HG03066 (cell line): ENCODE results near the gene CTIF.

Experiments
- ATAC-seq: cut with Tn5 transposase; IDR thresholded peaks from one replicate; pipeline ENCODE4 v1.9.1; 2021; ENCODE audit warnings: low read depth; ENCODE audit not compliant: unreplicated experiment

The CTIF gene

DNA sequence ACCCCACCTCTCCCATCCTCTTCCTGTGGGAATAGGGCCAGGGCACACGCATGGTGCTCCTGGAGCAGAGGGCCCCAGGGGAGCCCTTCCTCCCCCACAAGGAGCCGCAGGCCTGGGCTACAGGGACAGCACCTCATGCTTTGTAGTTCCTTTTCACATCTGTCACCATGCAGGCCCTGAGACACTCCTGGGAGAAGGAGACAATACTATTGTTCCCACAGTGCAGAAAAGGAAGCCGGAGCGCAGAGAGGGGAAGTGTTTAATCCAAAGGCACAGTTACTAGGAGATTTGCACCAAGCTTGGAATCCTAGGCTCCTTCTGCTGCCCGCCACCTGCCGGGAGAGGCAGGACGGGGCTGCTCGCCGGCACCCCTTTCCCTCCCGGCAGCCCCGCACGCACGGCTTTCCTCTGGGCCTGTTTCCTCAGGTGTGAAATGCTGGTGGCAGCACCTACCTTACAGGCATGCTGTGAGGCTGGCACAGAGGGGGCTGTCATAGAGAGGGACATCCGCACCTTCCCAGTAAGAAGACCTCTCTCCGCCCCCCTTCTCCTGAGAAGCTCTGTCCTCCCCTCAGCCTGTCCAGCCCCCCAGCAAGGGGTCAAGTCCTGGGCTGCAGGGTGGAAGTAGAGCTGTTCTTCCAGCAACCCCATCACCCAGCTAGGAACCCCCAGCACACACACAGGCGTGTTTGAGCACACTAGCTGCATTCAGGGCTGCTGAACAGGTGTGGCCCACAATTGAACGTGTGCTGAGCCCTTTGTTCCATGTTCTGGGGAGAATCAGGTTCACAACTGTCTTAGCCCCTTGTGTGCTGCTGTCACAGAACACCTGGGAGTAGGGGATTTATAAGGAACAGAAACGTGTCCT, 349.3 kb downstream of the CTIF start:
- no peak for ATAC-seq

DNA sequence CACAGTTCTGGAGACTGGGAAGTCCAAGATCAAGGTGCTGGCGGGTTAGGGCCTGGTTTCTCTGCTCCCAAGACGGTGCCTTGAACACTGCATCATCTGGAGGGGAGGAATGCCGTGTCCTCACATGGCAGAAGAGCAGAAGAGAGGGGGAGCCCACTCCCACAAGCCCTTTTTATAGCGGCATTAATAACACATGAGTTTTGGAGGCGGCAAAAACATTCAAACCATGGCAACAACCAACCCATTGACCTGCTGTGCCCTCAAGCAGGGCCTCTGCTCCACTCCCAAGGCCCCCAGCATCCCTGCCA, 349.9 kb downstream of the CTIF start:
- no peak for ATAC-seq

DNA sequence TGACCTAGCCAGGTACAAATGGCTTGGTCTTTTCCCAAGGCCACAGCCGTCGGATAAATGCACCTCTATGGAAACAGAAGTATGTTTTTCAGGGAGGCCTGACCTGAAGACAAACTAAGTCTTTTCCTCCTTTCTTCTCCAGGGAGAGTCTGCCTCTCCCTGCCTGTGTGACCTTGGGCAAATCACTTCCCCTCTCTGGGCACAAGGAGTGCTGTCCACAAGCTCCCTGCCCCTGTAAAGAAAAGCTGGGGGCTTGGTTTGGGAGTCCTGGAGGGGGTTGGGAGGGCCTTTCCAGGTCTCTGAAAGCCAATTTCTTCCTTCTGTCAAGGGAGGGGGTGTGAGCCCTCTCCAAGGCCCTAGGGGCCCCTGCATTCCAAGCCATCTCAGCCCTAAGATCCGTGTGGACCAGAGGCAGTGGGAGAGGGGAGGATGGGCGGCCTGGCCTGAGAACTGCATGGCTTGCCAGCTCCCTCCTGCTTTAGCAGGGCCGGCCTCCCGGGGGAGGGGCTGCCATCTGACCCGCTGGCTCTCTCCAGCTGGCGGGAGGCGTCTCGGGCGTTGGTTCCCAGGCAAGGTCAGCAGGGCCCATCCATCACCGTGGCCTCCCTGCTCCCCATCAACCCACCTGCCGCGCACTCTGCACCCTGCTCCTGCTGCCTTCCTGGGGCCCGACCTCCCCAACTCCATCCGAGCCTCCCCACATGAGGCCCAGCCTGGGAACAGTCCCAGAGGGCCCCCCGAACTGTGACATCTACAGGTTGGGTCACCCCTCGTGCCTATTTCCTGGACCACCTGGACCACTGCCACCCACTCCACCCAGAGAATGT, 350.5 kb downstream of the CTIF start:
- ATAC-seq, result no peak

DNA sequence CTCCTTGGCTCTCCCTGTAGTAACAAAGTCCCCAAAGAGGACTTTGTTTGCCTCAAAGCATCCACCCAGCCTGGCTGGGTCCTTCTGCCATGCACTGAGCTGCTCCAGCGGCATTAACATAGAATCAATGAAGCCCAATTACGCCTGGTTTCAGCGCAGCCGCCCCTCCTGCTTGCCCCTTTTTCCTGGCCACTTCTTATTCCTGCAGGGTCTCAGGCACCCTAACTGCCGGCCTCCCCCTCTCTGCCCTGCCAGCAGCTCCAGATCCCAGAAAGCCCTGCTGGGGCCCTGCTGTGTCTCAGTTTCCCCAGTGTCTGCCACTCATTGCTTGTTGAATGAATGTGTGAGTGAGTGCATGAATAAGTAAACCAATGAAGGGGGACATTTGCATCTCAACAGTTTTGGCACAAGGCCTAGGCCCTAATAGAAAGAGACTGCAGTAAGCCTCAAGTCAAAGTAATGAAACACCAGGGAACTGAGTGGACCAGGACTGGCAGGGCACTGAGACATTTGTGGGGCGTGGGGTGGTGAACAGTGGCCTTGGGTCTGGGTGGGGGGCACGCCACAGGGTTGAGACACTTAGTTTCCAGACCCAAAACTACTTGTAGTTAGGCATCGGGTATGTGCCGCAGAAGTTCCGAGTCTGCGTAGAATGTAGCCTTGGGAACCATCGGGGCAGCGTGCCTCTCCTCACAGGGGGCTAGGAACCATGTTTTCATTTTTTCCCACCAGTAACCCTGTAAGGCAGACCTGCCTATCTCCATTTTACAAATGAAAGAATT, 351.3 kb downstream of the CTIF start:
- ATAC-seq, result no peak

DNA sequence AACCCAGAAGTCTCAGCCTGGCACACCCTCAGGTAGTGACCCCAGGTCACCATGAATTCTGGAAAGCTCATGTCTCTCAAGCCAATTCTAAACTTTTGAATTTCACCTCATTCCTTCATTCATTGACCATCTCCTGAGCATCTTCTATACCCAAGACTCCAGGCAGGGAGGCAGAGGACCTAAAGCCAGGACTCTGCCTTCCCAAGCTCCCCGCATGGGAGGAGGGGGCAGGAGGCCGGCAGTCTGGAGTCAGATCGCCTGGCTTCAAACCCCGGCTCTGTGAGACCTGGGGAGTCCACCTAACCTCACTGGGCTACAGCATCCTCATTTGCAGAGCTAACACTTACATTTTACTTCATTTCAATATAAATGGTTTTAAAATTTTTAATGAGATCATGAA, 352.9 kb downstream of the CTIF start:
- no peak for ATAC-seq

DNA sequence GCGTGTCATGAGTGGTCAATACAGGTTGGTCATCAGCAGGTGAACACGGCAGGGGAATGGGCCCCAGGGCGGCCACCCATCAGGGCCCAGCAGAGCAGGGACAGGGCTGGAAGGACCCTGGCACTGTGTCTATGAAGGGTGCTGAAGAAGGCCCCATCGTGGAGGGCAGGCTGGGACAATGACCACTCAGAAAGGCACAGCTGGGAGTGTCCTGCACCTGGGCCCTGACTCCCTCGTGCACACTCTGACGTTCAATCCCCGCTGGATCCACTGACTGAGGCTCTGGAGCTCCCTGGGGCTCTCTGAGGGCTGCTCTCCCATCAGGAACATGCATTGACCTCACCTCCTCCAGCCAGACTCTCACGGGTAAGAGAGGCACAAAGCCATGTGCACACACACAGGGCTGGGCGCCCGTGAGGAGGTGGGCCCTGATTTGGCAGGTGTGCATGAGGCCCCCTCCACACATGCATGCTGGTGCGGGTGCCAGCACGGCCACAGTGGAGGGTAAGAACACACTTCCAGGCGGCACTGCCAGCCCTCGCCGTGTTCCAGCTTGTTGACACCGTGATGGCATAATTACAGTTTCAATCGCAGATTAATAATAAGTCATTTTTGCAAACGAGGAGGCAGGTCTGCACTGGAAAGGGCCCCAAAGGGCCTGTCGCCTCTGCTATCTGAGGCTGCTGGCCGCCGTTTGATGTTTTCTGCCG, 353.5 kb downstream of the CTIF start:
- no peak for ATAC-seq

DNA sequence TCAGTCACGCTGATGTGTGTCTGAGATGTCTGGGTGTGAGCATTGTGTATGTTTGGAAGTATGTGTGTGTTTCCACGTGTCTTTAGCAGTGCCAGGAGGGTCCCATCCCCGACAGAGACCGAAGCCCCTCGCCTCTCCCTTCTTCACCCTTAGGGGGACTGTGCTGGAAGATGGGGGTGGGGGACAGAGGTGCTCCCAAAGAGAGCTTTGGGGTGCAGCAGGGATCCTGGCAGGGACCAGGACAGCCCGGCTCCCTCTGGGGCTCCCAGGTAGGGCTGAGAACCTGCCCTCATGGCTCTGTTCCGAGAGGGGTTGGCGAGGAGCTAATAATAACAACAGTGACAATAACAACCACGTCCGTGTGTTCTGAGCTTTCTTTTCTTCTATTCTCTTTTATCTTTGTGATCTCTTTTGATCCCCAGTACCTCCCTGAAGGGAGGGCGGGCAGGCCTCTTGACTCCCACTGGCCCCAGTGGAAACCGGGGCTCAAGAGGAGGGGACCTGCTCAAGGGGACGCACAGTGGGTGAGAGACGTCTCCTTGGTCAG, 354.3 kb downstream of the CTIF start:
- ATAC-seq, result no peak

DNA sequence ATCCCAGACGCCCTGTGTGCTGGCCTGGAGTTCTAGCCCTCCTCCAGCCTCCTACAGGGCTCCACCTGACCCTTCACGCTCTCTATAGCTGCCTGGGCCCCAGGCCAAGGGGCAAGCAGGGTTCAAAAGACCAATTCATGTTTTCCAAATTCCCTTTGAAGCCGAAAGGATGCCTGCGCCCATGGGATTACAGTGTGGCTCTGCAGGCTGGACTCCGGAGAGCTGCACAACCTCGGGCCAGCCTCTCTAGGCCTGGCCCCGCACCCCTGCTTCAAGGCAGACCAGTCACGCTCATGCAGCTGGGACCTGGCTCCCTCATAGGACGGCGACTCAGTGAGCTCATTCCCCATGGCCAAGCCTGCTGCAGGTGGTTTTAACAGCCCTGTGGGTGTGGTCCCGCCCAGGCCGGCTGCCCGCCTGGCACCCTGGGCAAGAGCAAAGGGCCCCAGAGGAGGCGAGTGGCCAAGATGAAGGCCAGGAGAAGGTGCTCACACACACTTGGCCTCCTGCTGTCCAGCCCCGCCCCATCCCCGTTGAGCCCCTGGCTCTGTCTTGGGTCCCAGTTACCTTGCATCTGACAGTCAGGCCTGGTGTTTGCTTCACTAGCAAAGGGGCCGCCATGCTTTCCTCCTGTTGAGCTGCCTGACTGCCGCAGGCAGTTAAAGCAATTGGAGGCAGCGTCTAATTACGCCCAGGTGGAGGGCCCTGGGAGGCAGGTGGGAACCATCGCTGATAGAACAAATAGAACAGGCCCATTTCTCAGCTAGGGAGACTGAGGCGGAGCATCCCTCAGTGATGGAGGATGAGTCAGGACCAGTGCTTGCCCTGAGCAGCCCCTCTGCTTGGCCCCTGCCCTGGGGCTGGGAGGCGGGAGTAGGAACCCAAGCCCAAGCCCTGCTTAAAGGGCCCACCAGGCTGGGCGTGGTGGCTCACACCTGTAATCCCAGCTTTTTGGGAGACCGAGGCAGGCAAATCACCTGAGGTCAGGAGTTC, 355.1 kb downstream of the CTIF start:
- ATAC-seq, result no peak

DNA sequence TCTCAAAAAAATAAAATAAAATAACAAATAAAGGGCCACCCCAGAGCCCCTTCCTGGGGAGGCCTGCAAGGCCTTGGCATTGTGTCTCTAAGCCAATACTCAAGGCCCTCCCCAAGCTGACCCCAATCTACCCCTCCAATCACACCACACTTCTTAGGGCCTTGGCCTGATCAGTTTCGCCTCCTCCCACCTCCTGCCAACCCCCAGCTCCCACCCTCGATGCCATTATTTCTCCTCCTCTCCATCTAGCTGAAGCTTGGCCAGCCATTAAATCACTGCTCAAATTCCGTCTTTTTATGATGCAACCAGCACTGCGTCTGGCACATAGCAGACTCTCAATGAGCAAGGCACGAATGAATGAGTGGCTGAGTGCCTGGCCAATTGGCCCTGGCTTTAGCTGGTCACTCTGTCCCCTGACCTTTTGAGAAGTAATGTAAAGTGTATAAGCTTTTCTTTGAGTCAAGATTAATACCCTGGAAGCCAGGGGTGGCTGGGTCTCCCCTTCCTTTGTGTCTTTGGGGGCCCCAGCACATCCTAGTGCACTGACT, 356.0 kb downstream of the CTIF start:
- ATAC-seq, result no peak

DNA sequence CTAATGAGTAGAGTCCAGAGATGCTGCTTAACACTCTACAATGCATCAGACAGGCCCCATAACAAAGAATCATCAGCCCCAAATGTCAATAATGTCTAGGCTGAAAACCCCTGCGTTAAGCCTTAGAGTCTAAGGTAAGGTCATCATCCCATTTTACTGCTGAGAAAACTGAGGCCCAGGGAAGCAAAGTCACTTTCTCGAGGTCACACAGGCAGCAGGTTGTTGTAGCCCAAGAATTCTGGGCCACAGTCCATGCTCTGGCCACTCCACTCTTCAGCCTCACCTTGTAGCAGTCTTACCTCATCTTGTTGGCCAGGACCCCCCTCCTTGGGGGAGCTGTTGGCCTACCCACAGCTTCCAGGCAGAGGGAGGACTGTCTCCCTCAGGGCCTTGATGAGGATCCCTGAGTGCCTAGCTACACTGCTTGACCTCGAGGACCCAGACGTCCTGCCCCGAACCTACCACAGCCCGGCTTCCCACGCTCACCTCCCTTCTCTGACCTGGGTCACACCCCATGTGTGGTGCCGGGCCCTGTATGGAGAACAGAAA, 357.6 kb downstream of the CTIF start:
- no peak for ATAC-seq

DNA sequence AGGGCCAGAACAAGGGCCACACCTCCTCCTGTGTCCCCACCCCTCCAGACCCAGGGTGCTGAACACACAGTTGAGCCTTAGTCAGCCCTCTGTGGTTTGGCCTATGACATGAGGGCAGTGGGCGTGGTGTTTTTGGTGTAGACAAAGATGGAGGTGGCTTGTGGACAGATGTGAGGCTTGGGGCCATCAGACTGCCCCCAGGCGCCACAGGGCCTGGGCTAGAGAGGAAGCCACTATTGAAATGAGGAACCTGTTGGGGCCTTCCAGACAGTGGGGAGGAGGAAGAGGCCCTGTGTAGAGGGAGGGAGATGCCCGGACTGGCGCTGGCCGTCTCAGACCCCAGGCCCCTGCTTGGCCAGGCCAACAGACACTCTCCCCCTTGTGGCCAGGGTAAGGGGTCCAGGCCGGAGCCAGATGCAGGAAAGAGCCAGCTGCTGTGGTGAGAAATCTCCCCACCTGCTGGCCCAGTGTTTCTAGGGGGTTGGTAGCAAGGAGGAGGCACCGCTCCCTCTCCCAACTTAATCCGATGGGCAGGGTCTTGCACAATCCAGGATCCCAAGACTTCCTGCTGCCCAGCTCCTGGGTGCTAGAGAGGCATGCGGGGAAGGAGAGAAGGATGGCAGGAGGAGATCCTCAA, 358.2 kb downstream of the CTIF start:
- ATAC-seq, result no peak

DNA sequence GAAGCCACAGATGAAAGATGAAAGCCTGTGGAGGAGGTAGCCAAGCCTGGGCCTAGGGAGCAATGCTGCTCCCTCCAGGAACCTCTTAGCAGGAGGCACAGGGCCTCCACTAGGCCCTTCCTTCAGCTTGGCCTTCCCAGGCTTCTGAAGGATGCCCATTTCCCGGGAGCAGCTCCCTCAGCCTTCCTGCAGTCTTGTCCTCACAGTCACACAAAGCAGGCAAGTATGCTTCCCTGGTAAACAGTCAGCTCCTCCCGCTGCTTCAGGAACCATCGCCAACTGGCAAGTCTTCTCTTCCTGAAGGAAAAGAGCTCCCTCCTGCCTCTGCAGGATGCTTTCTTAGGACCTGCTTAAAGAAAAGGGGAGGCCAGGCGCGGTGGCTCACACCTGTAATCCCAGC, 358.7 kb downstream of the CTIF start:
- no peak for ATAC-seq

DNA sequence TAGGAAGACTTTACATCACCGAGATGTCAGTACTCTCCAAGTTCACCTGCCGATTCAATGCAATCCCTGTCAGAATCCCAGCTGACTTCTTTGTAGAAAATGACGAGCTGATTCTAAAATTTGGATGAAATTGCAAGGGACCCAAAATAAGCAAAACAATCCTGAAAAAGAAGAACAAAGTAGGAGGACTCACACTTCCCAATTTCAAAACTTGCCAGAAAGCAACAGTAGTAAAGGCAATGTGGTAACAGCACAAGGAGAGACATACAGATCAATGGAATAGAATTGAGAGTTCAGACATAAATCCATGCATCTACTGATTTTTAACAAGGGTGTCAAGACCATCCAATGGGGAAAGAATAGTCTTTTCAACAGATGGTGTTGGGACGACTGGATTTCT, 359.7 kb downstream of the CTIF start:
- ATAC-seq, result no peak

DNA sequence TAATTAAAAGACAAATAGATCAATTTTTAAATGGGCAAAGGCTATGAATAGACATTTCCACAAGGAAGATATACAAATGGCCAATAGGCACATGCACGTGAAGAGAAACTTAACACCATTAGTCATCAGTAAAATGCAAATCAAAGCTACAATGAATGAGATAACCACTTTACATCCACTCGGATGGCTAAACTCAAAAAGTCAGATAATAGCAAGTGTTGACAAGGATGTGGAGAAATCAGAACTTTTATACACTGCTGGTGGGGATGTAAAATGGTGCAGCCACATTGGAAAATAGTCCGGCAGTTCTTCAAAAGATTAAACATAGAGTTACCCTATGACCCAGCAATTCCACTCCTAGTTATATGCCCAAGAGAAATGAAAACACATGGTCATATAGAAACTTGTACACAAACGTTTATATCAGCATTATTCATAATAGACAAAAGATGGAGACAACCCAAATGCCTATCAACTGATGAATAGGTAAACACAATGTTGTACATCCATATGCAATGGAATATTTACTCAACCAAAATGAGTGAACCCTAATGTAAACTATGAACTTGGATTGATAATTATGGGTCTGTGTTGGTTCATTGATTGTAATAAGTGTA, 360.8 kb downstream of the CTIF start:
- no peak for ATAC-seq

DNA sequence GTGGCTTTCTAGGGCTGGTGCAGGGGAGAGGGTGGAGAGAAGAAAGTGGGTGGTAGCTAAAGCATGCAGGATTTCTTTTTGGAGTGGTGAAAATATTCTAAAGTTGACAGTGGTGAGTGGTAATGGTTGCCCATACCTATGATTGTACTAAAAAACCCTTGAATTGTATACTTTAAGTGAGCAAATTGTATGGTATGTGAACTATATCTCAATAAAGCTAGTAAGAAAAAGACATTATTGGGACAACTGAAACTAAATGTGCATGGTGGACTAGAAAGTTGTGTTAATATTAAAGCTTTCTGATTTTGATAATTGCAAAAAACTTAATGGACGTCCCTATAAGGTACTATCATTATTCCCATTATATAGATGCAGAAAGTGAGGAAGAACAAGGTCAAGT, 361.6 kb downstream of the CTIF start:
- ATAC-seq, result no peak

DNA sequence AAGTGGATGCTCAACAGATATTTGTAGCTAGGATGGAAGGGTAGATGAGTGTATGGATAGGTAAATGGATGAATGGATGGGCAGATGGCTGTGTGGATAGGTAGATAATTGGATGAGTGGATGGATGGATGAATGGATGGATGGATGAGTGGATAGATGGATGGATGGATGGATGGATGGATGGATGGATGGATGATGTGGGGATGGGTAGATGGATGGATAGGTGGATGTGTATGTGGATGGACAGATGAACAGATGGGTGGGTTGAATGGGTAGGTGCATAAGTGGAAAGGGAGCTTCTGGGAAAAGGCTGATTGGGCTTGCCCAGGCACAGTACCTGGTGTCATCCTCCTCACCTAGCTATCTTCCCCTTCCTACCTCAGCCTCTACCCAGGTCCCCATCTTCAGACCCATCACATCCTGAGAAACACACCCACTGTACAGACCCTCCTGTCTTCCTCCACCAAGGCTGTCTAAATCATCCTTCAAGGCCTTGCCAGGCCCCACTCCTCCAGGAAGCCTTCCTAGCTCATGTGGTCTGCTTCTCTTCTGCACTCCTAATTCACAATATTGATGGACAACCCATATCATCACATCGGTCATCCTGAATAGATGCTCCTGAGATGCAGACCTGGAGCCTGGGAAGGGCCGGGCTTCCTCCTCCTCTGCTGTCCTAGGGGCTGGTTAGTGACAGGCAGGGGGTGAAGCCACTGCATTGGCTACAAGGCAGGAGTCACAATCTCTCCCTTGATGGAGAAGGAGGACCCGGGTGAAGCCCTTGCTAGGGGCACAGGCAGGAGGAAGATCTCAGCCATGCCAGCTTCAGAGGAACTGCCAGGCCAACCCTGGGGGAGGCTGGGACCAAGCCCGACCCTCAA, 362.6 kb downstream of the CTIF start:
- ATAC-seq, result no peak
